ENCODE results near the gene RPS8.
"Not testable (repeated sequence)": the region's sequence is repeated elsewhere in the genome, so short reads cannot be mapped to it uniquely, and the experiment has no call there.

The RPS8 gene

GRCh38 chr1:44783697-44784093 lies 8.4 kb downstream of the RPS8 start:
- DNase-seq, result no peak

GRCh38 chr1:44784094-44785028 lies 9.0 kb downstream of the RPS8 start:
- no peak for DNase-seq

GRCh38 chr1:44785029-44785380 lies 9.7 kb downstream of the RPS8 start:
- DNase-seq, result no peak

GRCh38 chr1:44785501-44786137 lies 10.3 kb downstream of the RPS8 start:
- DNase-seq, result no peak

- DNase-seq, result no peak
Measured at GRCh38 chr1:44786138-44786840, 10.9 kb downstream of the RPS8 start.

GRCh38 chr1:44786841-44787426 lies 11.6 kb downstream of the RPS8 start:
- no peak for DNase-seq

- no peak for DNase-seq
Measured at GRCh38 chr1:44787506-44787905, 12.2 kb downstream of the RPS8 start.

GRCh38 chr1:44788120-44788860 lies 12.9 kb downstream of the RPS8 start, which contains the start of gene BEST4:
BEST4 (minus strand) TSS chr1:44788170; CDS start chr1:44787705, 465 bp downstream.
- DNase-seq, result no peak

GRCh38 chr1:44790968-44791801 lies 15.8 kb downstream of the RPS8 start:
- DNase-seq, result no peak

- no peak for DNase-seq
Measured at GRCh38 chr1:44792736-44793502, 17.6 kb downstream of the RPS8 start.

- DNase-seq, result not testable (repeated sequence)
Measured at GRCh38 chr1:44797886-44798285, 22.5 kb downstream of the RPS8 start.

GRCh38 chr1:44798481-44799365 lies 23.4 kb downstream of the RPS8 start:
- peak; percentile 25 for DNase-seq

GRCh38 chr1:44799770-44800584 lies 24.6 kb downstream of the RPS8 start, which contains the start of gene PLK3:
PLK3 (plus strand) TSS chr1:44800377; CDS start chr1:44800464, 87 bp downstream.
- DNase-seq, result peak; percentile 90

- DNase-seq, result no peak
Measured at GRCh38 chr1:44801491-44802305, 26.4 kb downstream of the RPS8 start.

GRCh38 chr1:44802306-44803061 lies 27.1 kb downstream of the RPS8 start:
- no peak for DNase-seq

GRCh38 chr1:44803062-44803311 lies 27.6 kb downstream of the RPS8 start:
- DNase-seq, result no peak
